DND-41 (cell line): ENCODE results near the gene FAM187B.

ENCODE experiments used
- ATAC-seq: fragments of 200-7000 bp; cut with Tn5 transposase; 3 replicates; pipeline ENCODE4 v1.9.1; 2021; ENCODE audit warnings: low read depth; ENCODE audit not compliant: insufficient read depth
- DNase-seq: peaks from one replicate; pipeline ENCODE4 v3.0.0-alpha.2; 2020
- H2AFZ ChIP-seq: 2 replicates; pipeline ENCODE4 v1.6.0; 2012; ENCODE audit warnings: low read depth, low read length
- H3K27ac ChIP-seq: 2 replicates; pipeline ENCODE4 v1.5.1; 2012; ENCODE audit warnings: low read length, inconsistent platforms
- H3K27me3 ChIP-seq: fragments of 200-600 bp; sonication (generic); 2 replicates; pipeline ENCODE4 v1.6.0; 2012; ENCODE audit warnings: low read length, mild to moderate bottlenecking, inconsistent platforms; ENCODE audit not compliant: insufficient read depth, poor library complexity
- H3K36me3 ChIP-seq: 2 replicates; pipeline ENCODE4 v1.5.1; 2012; ENCODE audit warnings: low read length, inconsistent platforms; ENCODE audit not compliant: insufficient read depth
- H3K4me1 ChIP-seq: 2 replicates; pipeline ENCODE4 v1.5.1; 2012; ENCODE audit warnings: mild to moderate bottlenecking, low read length; ENCODE audit not compliant: insufficient read depth
- H3K4me2 ChIP-seq: 2 replicates; pipeline ENCODE4 v1.6.0; 2012; ENCODE audit warnings: mild to moderate bottlenecking, moderate library complexity, low read length, inconsistent platforms; ENCODE audit not compliant: insufficient read depth
- H3K4me3 ChIP-seq, 2 experiments: fragments of 200-600 bp in 1 of 2; shearing (Covaris generic) in 1 of 2; 2 replicates each; pipeline ENCODE4 v1.5.1; 2012 to 2016; ENCODE audit warnings: inconsistent platforms in 2 of 2, low read length in 2 of 2, mild to moderate bottlenecking in 2 of 2, low read depth in 1 of 2, moderate library complexity in 1 of 2
- H3K79me2 ChIP-seq: 2 replicates; pipeline ENCODE4 v1.6.0; 2012; ENCODE audit warnings: low read length, inconsistent platforms; ENCODE audit not compliant: insufficient read depth
- H3K9ac ChIP-seq: 2 replicates; pipeline ENCODE4 v1.6.0; 2012; ENCODE audit warnings: low read depth, mild to moderate bottlenecking, inconsistent platforms, low read length, moderate library complexity
- H3K9me3 ChIP-seq: 2 replicates; pipeline ENCODE4 v1.5.1; 2012; ENCODE audit warnings: low read length, moderate library complexity, mild to moderate bottlenecking, inconsistent platforms; ENCODE audit not compliant: insufficient read depth, severe bottlenecking
- H4K20me1 ChIP-seq: 2 replicates; pipeline ENCODE4 v1.6.0; 2012; ENCODE audit warnings: low read length; ENCODE audit not compliant: insufficient read depth
- EZH2 ChIP-seq: IDR thresholded peaks from 3 replicates; pipeline ENCODE4 v1.6.1; 2012; ENCODE audit warnings: borderline replicate concordance, low read depth, mild to moderate bottlenecking, moderate library complexity, low read length, inconsistent platforms; ENCODE audit not compliant: severe bottlenecking
- TF ChIP-seq, protein P1 (sequence below): IDR thresholded peaks from 2 replicates; pipeline ENCODE4 v1.5.1; 2012; ENCODE audit warnings: borderline replicate concordance, low read length, moderate library complexity, mild to moderate bottlenecking; ENCODE audit not compliant: poor library complexity, severe bottlenecking; ENCODE audit errors: extremely low read depth

FAM187B gene

DNA sequence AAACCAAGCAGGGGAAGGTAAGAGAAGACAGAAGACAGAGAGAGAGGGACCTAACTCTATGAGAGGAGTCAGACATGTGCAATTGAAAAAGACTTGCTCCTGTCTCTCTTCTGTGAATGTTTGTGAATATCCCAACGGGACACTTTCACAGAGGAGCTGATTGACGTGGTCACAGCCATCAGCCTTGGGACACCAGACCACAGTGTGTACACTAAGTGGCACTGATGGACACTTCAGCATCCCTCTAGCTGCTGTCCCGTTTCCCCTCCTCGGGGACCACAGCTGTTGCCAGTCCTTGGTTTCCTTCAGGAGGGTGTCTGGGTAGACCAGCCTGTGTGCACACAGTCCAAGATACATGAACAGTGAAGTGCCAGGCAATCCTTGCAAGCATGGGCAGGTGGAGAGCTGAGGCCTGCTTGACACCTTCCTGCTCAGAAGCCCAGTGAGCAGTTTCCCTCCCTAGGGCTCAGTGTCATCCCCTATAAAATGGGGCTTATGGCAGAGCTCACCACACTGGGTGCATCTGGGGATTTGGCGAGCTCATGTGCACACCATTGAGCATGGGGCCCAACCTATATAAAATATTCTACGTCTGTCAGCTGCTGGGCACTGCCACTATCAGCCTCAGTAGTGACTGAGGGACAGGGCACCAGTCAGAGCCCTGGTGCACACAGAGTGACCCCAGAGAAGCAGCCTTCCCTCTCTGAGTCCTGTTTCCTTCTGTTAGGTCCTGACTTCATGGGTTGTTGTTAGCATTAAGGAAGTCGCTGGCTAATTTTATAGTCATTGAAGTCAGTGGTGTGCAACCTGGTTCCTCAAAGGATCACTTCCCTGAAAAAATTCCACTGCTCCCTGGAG, 36.0 kb upstream of the FAM187B start:
- peaks cover 13% of the 10 kb centered on the region for H3K4me1 ChIP-seq
- no peak overlapping the region for H3K27ac ChIP-seq
- no peak for ATAC-seq
- DNase-seq, result no peak
- peaks cover 9% of the 10 kb centered on the region for H3K36me3 ChIP-seq
- H3K9ac ChIP-seq, result no peak overlapping the region
- TF ChIP-seq, protein P1, sequence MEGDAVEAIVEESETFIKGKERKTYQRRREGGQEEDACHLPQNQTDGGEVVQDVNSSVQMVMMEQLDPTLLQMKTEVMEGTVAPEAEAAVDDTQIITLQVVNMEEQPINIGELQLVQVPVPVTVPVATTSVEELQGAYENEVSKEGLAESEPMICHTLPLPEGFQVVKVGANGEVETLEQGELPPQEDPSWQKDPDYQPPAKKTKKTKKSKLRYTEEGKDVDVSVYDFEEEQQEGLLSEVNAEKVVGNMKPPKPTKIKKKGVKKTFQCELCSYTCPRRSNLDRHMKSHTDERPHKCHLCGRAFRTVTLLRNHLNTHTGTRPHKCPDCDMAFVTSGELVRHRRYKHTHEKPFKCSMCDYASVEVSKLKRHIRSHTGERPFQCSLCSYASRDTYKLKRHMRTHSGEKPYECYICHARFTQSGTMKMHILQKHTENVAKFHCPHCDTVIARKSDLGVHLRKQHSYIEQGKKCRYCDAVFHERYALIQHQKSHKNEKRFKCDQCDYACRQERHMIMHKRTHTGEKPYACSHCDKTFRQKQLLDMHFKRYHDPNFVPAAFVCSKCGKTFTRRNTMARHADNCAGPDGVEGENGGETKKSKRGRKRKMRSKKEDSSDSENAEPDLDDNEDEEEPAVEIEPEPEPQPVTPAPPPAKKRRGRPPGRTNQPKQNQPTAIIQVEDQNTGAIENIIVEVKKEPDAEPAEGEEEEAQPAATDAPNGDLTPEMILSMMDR, result no peak
- no peak for TF ChIP-seq EZH2
- H3K79me2 ChIP-seq, result peaks cover 19% of the 10 kb centered on the region
- H3K9me3 ChIP-seq, result no peaks in the 10 kb centered on the region
- no peak overlapping the region for H3K4me2 ChIP-seq
- peaks cover 20% of the 10 kb centered on the region for H4K20me1 ChIP-seq
- no peaks in the 10 kb centered on the region for H3K27me3 ChIP-seq
- no peak overlapping the region for H2AFZ ChIP-seq
- no peak overlapping the region for H3K4me3 ChIP-seq

GRCh38 chr19:35262101-35262761, 33.7 kb upstream of the FAM187B start:
- Histone ChIP-seq H4K20me1 (peaks cover 21% of the 10 kb centered on the region), H3K4me2 (no peak overlapping the region), H3K79me2 (peaks cover 10% of the 10 kb centered on the region), H3K9me3 (no peaks in the 10 kb centered on the region), H3K9ac (no peak overlapping the region), H3K4me1 (peaks cover 13% of the 10 kb centered on the region), H3K4me3 (no peak overlapping the region), H3K36me3 (peaks cover 9% of the 10 kb centered on the region), H3K27me3 (no peaks in the 10 kb centered on the region), H2AFZ (no peak overlapping the region), H3K27ac (no peak overlapping the region)
- ATAC-seq (no peak; the same call in 2 of the 3 replicates), DNase-seq (no peak)
- TF ChIP-seq EZH2, result no peak
- TF ChIP-seq, protein P1, result no peak

DNA sequence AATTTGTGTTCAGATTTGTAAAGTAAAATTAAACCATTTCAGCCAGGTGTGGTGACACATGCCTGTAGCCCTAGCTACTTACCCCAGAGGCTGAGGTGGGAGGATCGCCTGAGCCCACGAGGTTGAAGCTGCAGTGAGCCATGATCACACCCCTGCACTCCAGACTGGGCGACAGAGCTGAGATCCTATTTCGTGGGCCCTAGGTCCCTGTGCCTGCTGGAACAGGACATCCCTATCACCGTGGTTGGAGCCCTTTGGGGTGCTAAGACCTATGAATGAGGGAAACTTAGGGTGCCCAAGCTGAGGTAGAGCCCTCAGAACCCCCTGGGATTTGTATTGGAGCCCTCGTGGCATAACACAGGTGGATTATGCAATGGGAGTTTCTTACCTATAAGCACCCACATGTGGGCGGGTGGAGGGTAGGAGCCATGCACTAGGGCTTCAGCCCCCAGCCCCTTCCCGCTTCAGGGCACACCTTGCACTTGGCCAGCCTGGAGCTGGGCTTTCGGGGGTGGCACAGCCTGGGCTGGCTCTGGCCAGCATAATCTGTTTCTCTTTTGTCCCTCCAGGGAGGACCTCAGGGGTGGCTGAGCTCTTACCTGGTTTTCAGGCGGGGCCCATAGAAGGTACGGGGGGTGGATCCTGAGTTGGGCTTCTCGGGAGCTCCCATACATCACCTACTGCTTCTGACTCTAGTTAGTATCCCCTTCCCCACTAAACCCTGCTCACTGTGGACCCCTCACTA, 33.0 kb upstream of the FAM187B start:
- H3K9me3 ChIP-seq, result no peaks in the 10 kb centered on the region
- no peak overlapping the region for H3K4me3 ChIP-seq
- H3K27ac ChIP-seq, result no peak overlapping the region
- H3K4me2 ChIP-seq, result no peak overlapping the region
- no peak overlapping the region for H3K9ac ChIP-seq
- peaks cover 16% of the 10 kb centered on the region for H4K20me1 ChIP-seq
- H3K79me2 ChIP-seq, result peaks cover 3% of the 10 kb centered on the region
- H3K4me1 ChIP-seq, result peaks cover 6% of the 10 kb centered on the region
- no peak for DNase-seq
- no peak for TF ChIP-seq EZH2
- TF ChIP-seq, protein P1, result no peak
- no peak overlapping the region for H2AFZ ChIP-seq
- H3K27me3 ChIP-seq, result no peaks in the 10 kb centered on the region
- no peak; the same call in 2 of the 3 replicates for ATAC-seq
- peaks cover 6% of the 10 kb centered on the region for H3K36me3 ChIP-seq
